ENCODE measurements around the gene FARS2. TPM values are rescaled to one million over a fixed set of nuclear protein-coding genes. Genes with fewer than 3 reads are reported as not detected.
A peak's percentile ranks its signal among the peaks of the same experiment; 100 is the strongest.

Gene FARS2
- polyA plus RNA-seq, 1 of the 3 experiments (the other 2 are of a cell fraction): 12.5 TPM

- no peak overlapping the region for H2AFZ ChIP-seq (ENCODE audit: low read depth)
- ChIA-PET CTCF (interaction anchor here (0.6 to 3.5 kb wide), 4 partner anchors 11 to 588 kb away, joined by 3 to 26 read pairs (median 10); no protein-coding TSS in a partner anchor), POLR2A (no interaction called here)
- no peaks in the 10 kb centered on the region for H3K79me2 ChIP-seq (ENCODE audit: insufficient read depth)
- no peak for DNase-seq
- WGBS (ENCODE audit: low lambda C conversion rate): 77% methylated on average over 13 of the region's 14 CpGs
- no peaks in the 10 kb centered on the region for H4K20me1 ChIP-seq (ENCODE audit: insufficient read depth)
- H3K9me3 ChIP-seq: no peaks in the 10 kb centered on the region
- H3K9ac ChIP-seq: no peak overlapping the region
- TF ChIP-seq USF1 (IDR thresholded peaks at IDR 0.05; ENCODE audit: borderline replicate concordance, low read depth): no peak
- no peak for TF ChIP-seq TAF1 (IDR thresholded peaks at IDR 0.05; ENCODE audit: borderline replicate concordance, low read depth, low read length)
- no peak for TF ChIP-seq RFX5 (IDR thresholded peaks at IDR 0.05; ENCODE audit: low read length)
- no peak for TF ChIP-seq MAX (IDR thresholded peaks at IDR 0.05; ENCODE audit: low read depth)
- TF ChIP-seq TEAD4 (IDR thresholded peaks at IDR 0.05; ENCODE audit: borderline replicate concordance, insufficient read depth): no peak
- peak; percentile 60 for TF ChIP-seq PBX3 (IDR thresholded peaks at IDR 0.05)
- no peak for TF ChIP-seq SIN3A (IDR thresholded peaks at IDR 0.05; ENCODE audit: borderline replicate concordance, low read depth, low read length)
- TF ChIP-seq NRF1 (IDR thresholded peaks at IDR 0.05; ENCODE audit: low read depth, low read length): no peak
- TF ChIP-seq EZH2phosphoT487 (IDR thresholded peaks at IDR 0.05; ENCODE audit: borderline replicate concordance, low read depth): no peak
- TF ChIP-seq TCF12 (IDR thresholded peaks at IDR 0.05): peak; percentile 58; the same call in 1 of the 2 replicates
- 0 out of 2 replicates have a peak, but pooled peaks have one; percentile 11 for TF ChIP-seq JUND (IDR thresholded peaks at IDR 0.05)
- TF ChIP-seq ELF1 (IDR thresholded peaks at IDR 0.05): no peak
- TF ChIP-seq USF2 (IDR thresholded peaks at IDR 0.05; ENCODE audit: borderline replicate concordance, low read depth, low read length): no peak
- no peaks in the 10 kb centered on the region for H3K36me3 ChIP-seq (replicated peaks in 1 of 2; ENCODE audit: control insufficient read depth in 1 of 2, insufficient read depth in 2 of 2, low read length in 1 of 2)
- no peaks in the 10 kb centered on the region for H3K9me2 ChIP-seq
- no peaks in the 10 kb centered on the region for H3K27me3 ChIP-seq (ENCODE audit: insufficient read depth)
- no peak overlapping the region for H3K4me3 ChIP-seq (ENCODE audit: low read depth in 2 of 2, low read length in 1 of 2)
- H3K4me2 ChIP-seq: peak overlapping the region; percentile 2; the same call in 1 of the 2 replicates
- peaks cover 5% of the 10 kb centered on the region for H3F3A ChIP-seq (replicated peaks; ENCODE audit: insufficient read depth)
- H3K27ac ChIP-seq (ENCODE audit: low read depth in 2 of 2, low read length in 1 of 2): peak overlapping the region; percentile 0 to 28; a peak in 2 of 4 replicates
- H3K4me1 ChIP-seq (ENCODE audit: control insufficient read depth in 1 of 2, insufficient read depth in 2 of 2, low read depth in 1 of 2, low read length in 1 of 2): peaks cover 20 to 41% of the 10 kb centered on the region in 2 experiments; a peak in 3 of 4 replicates
These were observed 208.0 kb downstream of the FARS2 start for GRCh38 chr6:5469101-5469846.
